WTC11 (cell line): ENCODE results near the gene WDR11. TPM values are rescaled to one million over a fixed set of nuclear protein-coding genes. Genes with fewer than 3 reads are reported as not detected.

Experiments
- ATAC-seq: fragments of 200-7000 bp; cut with Tn5 transposase; 2 replicates; pipeline ENCODE4 v1.10.0; 2021; ENCODE audit warnings: mild to moderate bottlenecking, moderate library complexity
- CTCF ChIA-PET: fragments of 300-600 bp; sonication (Branson Sonifier 250); formaldehyde crosslinking; loops from one replicate; lab custom pipeline; 2021; ENCODE audit warnings: antibody characterized with exemption; lab: Charles Lee
- POLR2A ChIA-PET: fragments of 350-600 bp; sonication (Branson Sonifier 250); formaldehyde crosslinking; loops from one replicate; lab custom pipeline; 2021; ENCODE audit warnings: antibody characterized with exemption; lab: Charles Lee
- DNase-seq: peaks from one replicate; pipeline ENCODE4 v3.0.0; 2021; ENCODE audit warnings: low spot score
- H3K27ac Mint-ChIP-seq: 2 replicates; pipeline ENCODE4 v1.8.0; 2021; ENCODE audit warnings: mixed read lengths
- H3K27me3 Mint-ChIP-seq: 2 replicates; pipeline ENCODE4 v1.8.0; 2021; ENCODE audit warnings: low read depth, mild to moderate bottlenecking, moderate library complexity, mixed read lengths
- H3K36me3 Mint-ChIP-seq: 2 replicates; pipeline ENCODE4 v1.8.0; 2021; ENCODE audit warnings: mixed read lengths
- H3K4me1 Mint-ChIP-seq: 2 replicates; pipeline ENCODE4 v1.8.0; 2022; ENCODE audit warnings: mixed read lengths
- H3K4me3 Mint-ChIP-seq: 2 replicates; pipeline ENCODE4 v1.8.0; 2021; ENCODE audit warnings: mild to moderate bottlenecking, moderate library complexity, mixed read lengths
- H3K9me3 Mint-ChIP-seq: 2 replicates; pipeline ENCODE4 v1.8.0; 2021; ENCODE audit warnings: mixed read lengths
- AFF4 ChIP-seq: sonication (generic); formaldehyde crosslinking; IDR thresholded peaks from 2 replicates; pipeline ENCODE4 v1.8.1; 2023; ENCODE audit warnings: mild to moderate bottlenecking, missing genetic modification reagents, borderline replicate concordance
- AR ChIP-seq: fragments of 250-450 bp; sonication (Bioruptor Pico); IDR thresholded peaks from 2 replicates; pipeline ENCODE4 v1.9.0; 2021; ENCODE audit warnings: mild to moderate bottlenecking
- ARID4B ChIP-seq: sonication (generic); formaldehyde crosslinking; IDR thresholded peaks from 2 replicates; pipeline ENCODE4 v1.8.0; 2023; ENCODE audit warnings: missing genetic modification reagents, mild to moderate bottlenecking, borderline replicate concordance
- ATF6 ChIP-seq: sonication (generic); formaldehyde crosslinking; IDR thresholded peaks from 2 replicates; pipeline ENCODE4 v1.8.1; 2023; ENCODE audit warnings: mild to moderate bottlenecking, missing genetic modification reagents
- CDX4 ChIP-seq: fragments of 250-450 bp; sonication (Bioruptor Pico); IDR thresholded peaks from 2 replicates; pipeline ENCODE4 v1.9.0; 2021; ENCODE audit warnings: moderate library complexity, mild to moderate bottlenecking, inconsistent platforms, borderline replicate concordance
- E2F1 ChIP-seq: sonication (generic); formaldehyde crosslinking; IDR thresholded peaks from 2 replicates; pipeline ENCODE4 v1.8.0; 2022; ENCODE audit warnings: mild to moderate bottlenecking, missing genetic modification reagents
- EMX1 ChIP-seq: fragments of 250-450 bp; sonication (Bioruptor Pico); IDR thresholded peaks from 2 replicates; pipeline ENCODE4 v1.8.0; 2021; ENCODE audit warnings: mild to moderate bottlenecking
- ETV6 ChIP-seq: sonication (generic); formaldehyde crosslinking; IDR thresholded peaks from 2 replicates; pipeline ENCODE4 v1.8.1; 2022; ENCODE audit warnings: mild to moderate bottlenecking, missing genetic modification reagents
- GRHL2 ChIP-seq: fragments of 250-450 bp; sonication (Bioruptor Pico); IDR thresholded peaks from 2 replicates; pipeline ENCODE4 v1.8.0; 2022; ENCODE audit warnings: mild to moderate bottlenecking, moderate library complexity; ENCODE audit not compliant: insufficient replicate concordance, severe bottlenecking
- IRF1 ChIP-seq: sonication (generic); formaldehyde crosslinking; IDR thresholded peaks from 2 replicates; pipeline ENCODE4 v1.8.0; 2023; ENCODE audit warnings: missing genetic modification reagents
- JUN ChIP-seq: sonication (generic); formaldehyde crosslinking; IDR thresholded peaks from 2 replicates; pipeline ENCODE4 v1.8.0; 2023; ENCODE audit warnings: mild to moderate bottlenecking, missing genetic modification reagents
- KAT7 ChIP-seq: sonication (generic); formaldehyde crosslinking; IDR thresholded peaks from 2 replicates; pipeline ENCODE4 v1.8.1; 2023; ENCODE audit warnings: missing genetic modification reagents, mild to moderate bottlenecking, borderline replicate concordance
- NFE2L1 ChIP-seq: sonication (generic); formaldehyde crosslinking; IDR thresholded peaks from 2 replicates; pipeline ENCODE4 v1.8.1; 2023; ENCODE audit warnings: missing genetic modification reagents
- USF1 ChIP-seq: sonication (generic); formaldehyde crosslinking; IDR thresholded peaks from 2 replicates; pipeline ENCODE4 v1.8.0; 2022; ENCODE audit warnings: mild to moderate bottlenecking, missing genetic modification reagents
- USF2 ChIP-seq: sonication (generic); formaldehyde crosslinking; IDR thresholded peaks from 2 replicates; pipeline ENCODE4 v1.8.1; 2023; ENCODE audit warnings: mild to moderate bottlenecking, missing genetic modification reagents, moderate library complexity
- ZNF416 ChIP-seq: fragments of 250-450 bp; sonication (Bioruptor Pico); IDR thresholded peaks from 2 replicates; pipeline ENCODE4 v1.9.0; 2021; ENCODE audit warnings: mild to moderate bottlenecking, inconsistent platforms
- total RNA-seq: library from RNA; stranded (reverse); gene quantifications from 3 replicates; pipeline ENCODE4 v1.2.3, GENCODE V29; 2021

WDR11 gene
- total RNA-seq, 1 experiment from 2014 or later, result 41.5 TPM

GRCh38 chr10:120854388-120854787 is 3.2 kb downstream of the WDR11 start:
- Mint-ChIP-seq H3K9me3 (peaks cover 16% of the 10 kb centered on the region), H3K36me3 (peaks cover 33% of the 10 kb centered on the region), H3K27me3 (no peaks in the 10 kb centered on the region), H3K4me1 (peaks cover 16% of the 10 kb centered on the region), H3K4me3 (no peak overlapping the region), H3K27ac (no peak overlapping the region)
- ChIA-PET CTCF (no interaction called here), POLR2A (no interaction called here)
- ATAC-seq, result no peak
- no peak for TF ChIP-seq CDX4 (CRISPR knock-in tag)
- TF ChIP-seq ZNF416, result no peak
- no peak for TF ChIP-seq USF2 (CRISPR knock-in tag)
- no peak for TF ChIP-seq JUN (CRISPR knock-in tag)
- no peak for DNase-seq

- no peaks in the 10 kb centered on the region for H3K9me3 Mint-ChIP-seq
- H3K4me1 Mint-ChIP-seq, result no peaks in the 10 kb centered on the region
- no peaks in the 10 kb centered on the region for H3K27me3 Mint-ChIP-seq
- POLR2A ChIA-PET, result no interaction called here
- no peak overlapping the region for H3K27ac Mint-ChIP-seq
- H3K4me3 Mint-ChIP-seq, result no peak overlapping the region
- DNase-seq, result no peak
- CTCF ChIA-PET, result no interaction called here
- ATAC-seq, result no peak
- peaks cover 25% of the 10 kb centered on the region for H3K36me3 Mint-ChIP-seq
- TF ChIP-seq AR (CRISPR knock-in tag), result no peak
- no peak for TF ChIP-seq NFE2L1
- no peak for TF ChIP-seq KAT7 (CRISPR knock-in tag)
- TF ChIP-seq E2F1, result no peak
- no peak for TF ChIP-seq EMX1 (CRISPR knock-in tag)
- TF ChIP-seq ARID4B (CRISPR knock-in tag), result no peak
- no peak for TF ChIP-seq USF1
- no peak for TF ChIP-seq ETV6 (CRISPR knock-in tag)
- TF ChIP-seq GRHL2 (CRISPR knock-in tag), result no peak
- no peak for TF ChIP-seq ATF6 (CRISPR knock-in tag)
- no peak for TF ChIP-seq IRF1 (CRISPR knock-in tag)
- TF ChIP-seq AFF4 (CRISPR knock-in tag), result no peak
Observed at GRCh38 chr10:120861178-120861855, 10.2 kb downstream of the WDR11 start.
